DOHH2 (cell line): ENCODE measurements around the gene FIGNL2.

Source experiments
- H3F3A ChIP-seq: fragments of 200-600 bp; sonication (generic), shearing (Covaris generic); 2 replicates; pipeline ENCODE4 v1.6.0; 2016; ENCODE audit warnings: antibody characterized with exemption, mild to moderate bottlenecking; ENCODE audit not compliant: control insufficient read depth, insufficient read depth
- H3K27ac ChIP-seq: fragments of 200-600 bp; sonication (generic); 2 replicates; pipeline ENCODE4 v1.5.1; 2014; ENCODE audit warnings: low read depth, mild to moderate bottlenecking, low read length, moderate library complexity
- H3K27me3 ChIP-seq: fragments of 200-600 bp; sonication (generic); 2 replicates; pipeline ENCODE4 v1.6.1; 2014; ENCODE audit warnings: mild to moderate bottlenecking, low read length, mixed read lengths; ENCODE audit not compliant: control insufficient read depth
- H3K36me3 ChIP-seq: fragments of 200-600 bp; sonication (generic); 2 replicates; pipeline ENCODE4 v1.6.1; 2014; ENCODE audit warnings: mild to moderate bottlenecking, low read length, moderate library complexity, mixed read lengths; ENCODE audit not compliant: control insufficient read depth
- H3K4me1 ChIP-seq: fragments of 200-600 bp; sonication (generic); 2 replicates; pipeline ENCODE4 v1.6.1; 2014; ENCODE audit warnings: mild to moderate bottlenecking, low read length, mixed read lengths; ENCODE audit not compliant: control insufficient read depth
- H3K4me2 ChIP-seq: fragments of 200-600 bp; sonication (generic); 2 replicates; pipeline ENCODE4 v1.6.0; 2014; ENCODE audit warnings: mild to moderate bottlenecking, low read length, moderate library complexity
- H3K4me3 ChIP-seq: fragments of 200-600 bp; sonication (generic); 2 replicates; pipeline ENCODE4 v1.5.1; 2014; ENCODE audit warnings: mild to moderate bottlenecking, low read length, mixed read lengths
- H3K79me2 ChIP-seq: fragments of 200-600 bp; sonication (generic); 2 replicates; pipeline ENCODE4 v1.6.1; 2014; ENCODE audit warnings: mild to moderate bottlenecking, low read length, mixed read lengths; ENCODE audit not compliant: control insufficient read depth
- H3K9me2 ChIP-seq: fragments of 200-600 bp; sonication (generic); replicated peaks from 2 replicates; pipeline ENCODE4 v1.6.1; 2014; ENCODE audit warnings: mild to moderate bottlenecking, low read length, mixed read lengths; ENCODE audit not compliant: control insufficient read depth
- H3K9me3 ChIP-seq: fragments of 200-600 bp; sonication (generic); 2 replicates; pipeline ENCODE4 v1.6.1; 2014; ENCODE audit warnings: antibody characterized with exemption, low read length, mixed read lengths; ENCODE audit not compliant: control insufficient read depth, insufficient read depth
- H4K20me1 ChIP-seq: fragments of 200-600 bp; sonication (generic); 2 replicates; pipeline ENCODE4 v1.6.0; 2014; ENCODE audit warnings: low read depth, mild to moderate bottlenecking, antibody characterized with exemption, low read length, moderate library complexity; ENCODE audit not compliant: control insufficient read depth, insufficient read depth
- EZH2phosphoT487 ChIP-seq: fragments of 200-600 bp; sonication (generic); IDR thresholded peaks from 2 replicates; pipeline ENCODE4 v1.6.1; 2017; ENCODE audit warnings: borderline replicate concordance, mild to moderate bottlenecking, antibody characterized with exemption, low read length, moderate library complexity, mixed read lengths
- TF ChIP-seq, protein P1 (sequence below): fragments of 200-600 bp; sonication (generic); IDR thresholded peaks from one replicate; pipeline ENCODE4 v1.5.1; 2014; ENCODE audit warnings: antibody characterized with exemption, mild to moderate bottlenecking, low read depth, low read length; ENCODE audit not compliant: poor library complexity, severe bottlenecking

Gene FIGNL2

DNA sequence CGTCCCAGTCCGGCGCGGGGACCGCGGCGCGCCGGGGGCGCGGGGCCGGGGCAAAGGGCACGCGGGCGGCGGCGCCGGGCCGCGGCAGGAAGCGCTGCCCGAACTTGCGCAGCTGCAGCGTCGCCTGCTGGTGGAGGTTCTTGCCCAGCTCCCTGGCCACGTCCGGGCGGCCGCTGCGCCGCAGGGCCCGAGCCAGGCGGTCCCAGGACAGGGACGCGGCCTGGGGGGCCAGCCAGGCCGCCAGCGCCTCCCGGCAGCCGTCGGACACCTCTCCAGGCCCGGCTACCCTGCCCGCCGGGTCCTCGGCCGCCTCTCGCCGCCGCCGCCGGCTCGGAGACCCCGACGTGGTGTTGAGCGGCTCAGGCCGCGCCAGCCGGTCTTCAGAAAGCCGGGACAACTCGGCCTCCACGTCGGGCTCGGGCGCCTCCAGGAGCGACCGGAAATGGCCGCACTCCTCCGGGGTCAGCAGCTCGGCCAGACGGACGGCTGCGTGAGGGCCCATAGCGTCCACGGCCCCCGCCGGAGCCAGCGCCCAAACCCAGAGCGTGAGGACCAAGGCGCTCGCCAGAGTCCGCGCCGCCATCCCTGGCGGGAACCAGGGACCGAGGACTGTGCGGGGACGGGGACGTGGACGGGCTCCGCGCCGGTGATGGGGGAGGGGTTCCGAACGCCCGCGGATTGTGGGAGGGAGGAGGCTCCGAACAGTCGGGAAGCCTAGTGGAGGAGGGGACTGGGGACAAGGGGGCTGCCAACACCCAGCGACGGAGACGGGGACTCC, 34.0 kb downstream of the FIGNL2 start:
- Histone ChIP-seq H4K20me1 (no peaks in the 10 kb centered on the region), H3K27me3 (0 out of 2 replicates have a peak, but pooled peaks cover 2% of the 10 kb centered on the region), H3K4me3 (no peak overlapping the region), H3K9me3 (no peaks in the 10 kb centered on the region), H3K36me3 (no peaks in the 10 kb centered on the region), H3K27ac (no peak overlapping the region), H3K9me2 (no peaks in the 10 kb centered on the region), H3K4me1 (no peaks in the 10 kb centered on the region), H3K79me2 (no peaks in the 10 kb centered on the region), H3K4me2 (no peak overlapping the region), H3F3A (no peaks in the 10 kb centered on the region)
- TF ChIP-seq, protein P1, sequence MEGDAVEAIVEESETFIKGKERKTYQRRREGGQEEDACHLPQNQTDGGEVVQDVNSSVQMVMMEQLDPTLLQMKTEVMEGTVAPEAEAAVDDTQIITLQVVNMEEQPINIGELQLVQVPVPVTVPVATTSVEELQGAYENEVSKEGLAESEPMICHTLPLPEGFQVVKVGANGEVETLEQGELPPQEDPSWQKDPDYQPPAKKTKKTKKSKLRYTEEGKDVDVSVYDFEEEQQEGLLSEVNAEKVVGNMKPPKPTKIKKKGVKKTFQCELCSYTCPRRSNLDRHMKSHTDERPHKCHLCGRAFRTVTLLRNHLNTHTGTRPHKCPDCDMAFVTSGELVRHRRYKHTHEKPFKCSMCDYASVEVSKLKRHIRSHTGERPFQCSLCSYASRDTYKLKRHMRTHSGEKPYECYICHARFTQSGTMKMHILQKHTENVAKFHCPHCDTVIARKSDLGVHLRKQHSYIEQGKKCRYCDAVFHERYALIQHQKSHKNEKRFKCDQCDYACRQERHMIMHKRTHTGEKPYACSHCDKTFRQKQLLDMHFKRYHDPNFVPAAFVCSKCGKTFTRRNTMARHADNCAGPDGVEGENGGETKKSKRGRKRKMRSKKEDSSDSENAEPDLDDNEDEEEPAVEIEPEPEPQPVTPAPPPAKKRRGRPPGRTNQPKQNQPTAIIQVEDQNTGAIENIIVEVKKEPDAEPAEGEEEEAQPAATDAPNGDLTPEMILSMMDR, result no peak
- no peak for TF ChIP-seq EZH2phosphoT487

DNA sequence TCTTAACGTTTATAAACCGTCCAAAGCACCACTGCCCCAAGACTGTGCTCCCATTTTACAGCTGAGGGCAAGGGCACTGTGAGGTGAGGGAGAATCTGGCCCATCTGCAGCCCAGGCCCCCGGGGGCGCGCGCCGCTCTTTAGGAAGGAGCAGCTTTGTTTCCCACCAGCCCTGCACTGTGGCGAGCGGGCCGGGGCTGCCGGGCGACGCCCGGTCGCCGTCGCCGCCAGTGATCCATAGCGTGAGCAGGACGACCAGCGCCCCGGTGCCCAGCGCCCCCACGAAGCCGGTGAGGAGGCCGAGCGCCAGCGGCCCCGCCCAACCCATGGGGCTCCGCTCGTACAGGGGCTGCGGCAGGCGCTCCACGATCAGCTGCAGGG, 34.6 kb downstream of the FIGNL2 start:
- H3K36me3 ChIP-seq, result no peaks in the 10 kb centered on the region
- H3K4me1 ChIP-seq, result peaks cover 3% of the 10 kb centered on the region; the same call in 1 of the 2 replicates
- H4K20me1 ChIP-seq, result no peaks in the 10 kb centered on the region
- no peak overlapping the region for H3K27ac ChIP-seq
- H3K4me3 ChIP-seq, result no peak overlapping the region
- no peaks in the 10 kb centered on the region for H3K9me2 ChIP-seq
- H3K9me3 ChIP-seq, result no peaks in the 10 kb centered on the region
- TF ChIP-seq, protein P1, result no peak
- TF ChIP-seq EZH2phosphoT487, result no peak
- no peak overlapping the region for H3K4me2 ChIP-seq
- no peaks in the 10 kb centered on the region for H3F3A ChIP-seq
- 0 out of 2 replicates have a peak, but pooled peaks cover 2% of the 10 kb centered on the region for H3K27me3 ChIP-seq
- H3K79me2 ChIP-seq, result no peaks in the 10 kb centered on the region

DNA sequence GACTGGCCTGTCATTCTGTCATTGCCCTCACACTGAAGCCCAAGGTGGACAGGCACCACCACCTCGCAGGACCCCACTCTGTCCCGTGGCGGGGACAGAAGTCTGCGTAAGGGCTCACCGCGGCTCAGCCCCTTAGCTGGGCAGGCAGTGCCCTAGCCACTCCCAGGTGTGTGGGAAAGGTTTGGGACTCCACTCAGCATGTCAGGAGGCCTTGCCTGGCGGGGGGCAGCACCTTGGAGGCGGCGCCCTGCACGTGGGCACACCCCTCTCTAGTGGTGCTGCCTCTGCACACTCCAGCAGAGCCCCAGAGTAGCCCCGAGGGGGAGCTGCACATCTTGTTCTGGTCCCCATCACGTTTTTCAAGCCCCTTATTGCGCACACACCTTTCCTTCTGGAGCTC, 35.6 kb downstream of the FIGNL2 start:
- Histone ChIP-seq H3K36me3 (no peaks in the 10 kb centered on the region), H3K27ac (no peak overlapping the region), H3K4me3 (no peak overlapping the region), H3K4me1 (peaks cover 3% of the 10 kb centered on the region; the same call in 1 of the 2 replicates), H3K9me3 (no peaks in the 10 kb centered on the region), H3K27me3 (0 out of 2 replicates have a peak, but pooled peaks cover 4% of the 10 kb centered on the region), H3K79me2 (no peaks in the 10 kb centered on the region), H3K9me2 (no peaks in the 10 kb centered on the region), H3K4me2 (no peak overlapping the region), H4K20me1 (no peaks in the 10 kb centered on the region), H3F3A (no peaks in the 10 kb centered on the region)
- TF ChIP-seq, protein P1, result no peak
- TF ChIP-seq EZH2phosphoT487, result no peak
